Transverse colon (tissue), 3 donors: ENCODE data around the gene TSPAN5.

Experiments
- POLR2A ChIP-seq: fragments of 450-650 bp; IDR thresholded peaks from one replicate; pipeline ENCODE4 v1.6.1; 2016; ENCODE audit warnings: antibody characterized with exemption, mild to moderate bottlenecking, moderate library complexity
- TF ChIP-seq, protein P1 (sequence below), 5 experiments: fragments of 200-600 bp in 3 of 5; fragments of 450-650 bp in 2 of 5; sonication (generic) in 3 of 5; IDR thresholded peaks; 1 replicate in 2 of 5; 2 replicates in 3 of 5; pipeline ENCODE4 v1.5.1; 2016 to 2017; ENCODE audit warnings: antibody characterized with exemption in 5 of 5, inconsistent platforms in 3 of 5, mild to moderate bottlenecking in 2 of 5, moderate library complexity in 1 of 5

DNA sequence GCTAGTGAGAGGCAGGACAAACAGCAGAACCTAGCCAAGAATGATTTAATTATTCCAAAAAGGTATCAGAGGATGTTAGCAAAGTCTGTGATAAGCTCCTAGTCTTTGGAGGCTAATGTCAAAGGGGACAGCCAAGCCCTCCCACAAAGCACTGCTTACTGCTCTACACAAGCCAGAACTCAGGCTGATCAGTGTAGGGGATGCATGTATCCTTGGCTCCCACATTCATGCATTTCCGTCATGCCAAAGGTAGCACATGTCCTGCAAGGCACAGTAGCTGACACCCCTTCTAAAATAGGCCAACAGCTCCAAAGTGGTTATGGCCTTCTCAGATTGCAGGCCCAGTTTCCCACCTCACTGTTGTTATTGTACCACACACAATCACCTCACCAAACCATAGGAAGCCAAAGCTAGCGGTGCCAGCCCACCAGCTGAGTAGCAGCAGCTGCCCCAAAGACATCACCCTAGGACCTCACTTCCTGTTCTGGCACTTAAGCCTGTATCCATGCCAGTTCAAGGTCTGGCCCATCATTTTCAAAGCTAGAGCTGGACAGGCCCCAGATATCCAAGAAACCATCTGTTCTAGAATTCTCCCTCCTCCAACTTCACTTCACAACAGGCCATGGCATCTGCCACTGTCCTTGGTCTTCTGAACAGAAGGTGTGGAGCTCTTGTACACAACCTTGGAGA, 40.9 kb downstream of the TSPAN5 start:
- TF ChIP-seq, protein P1, sequence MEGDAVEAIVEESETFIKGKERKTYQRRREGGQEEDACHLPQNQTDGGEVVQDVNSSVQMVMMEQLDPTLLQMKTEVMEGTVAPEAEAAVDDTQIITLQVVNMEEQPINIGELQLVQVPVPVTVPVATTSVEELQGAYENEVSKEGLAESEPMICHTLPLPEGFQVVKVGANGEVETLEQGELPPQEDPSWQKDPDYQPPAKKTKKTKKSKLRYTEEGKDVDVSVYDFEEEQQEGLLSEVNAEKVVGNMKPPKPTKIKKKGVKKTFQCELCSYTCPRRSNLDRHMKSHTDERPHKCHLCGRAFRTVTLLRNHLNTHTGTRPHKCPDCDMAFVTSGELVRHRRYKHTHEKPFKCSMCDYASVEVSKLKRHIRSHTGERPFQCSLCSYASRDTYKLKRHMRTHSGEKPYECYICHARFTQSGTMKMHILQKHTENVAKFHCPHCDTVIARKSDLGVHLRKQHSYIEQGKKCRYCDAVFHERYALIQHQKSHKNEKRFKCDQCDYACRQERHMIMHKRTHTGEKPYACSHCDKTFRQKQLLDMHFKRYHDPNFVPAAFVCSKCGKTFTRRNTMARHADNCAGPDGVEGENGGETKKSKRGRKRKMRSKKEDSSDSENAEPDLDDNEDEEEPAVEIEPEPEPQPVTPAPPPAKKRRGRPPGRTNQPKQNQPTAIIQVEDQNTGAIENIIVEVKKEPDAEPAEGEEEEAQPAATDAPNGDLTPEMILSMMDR (IDR thresholded peaks at IDR 0.05) = no peak
- TF ChIP-seq POLR2A = no peak
